Measurements from ENCODE around the gene TNFSF8. TPM values are rescaled to one million over a fixed set of nuclear protein-coding genes. Genes with fewer than 3 reads are reported as not detected.

Gene TNFSF8
- total and polyA plus RNA-seq, 7 donors = 0.07 to 1.6 (median 0.45) TPM

GRCh38 chr9:114856215-114856941 lies 74.0 kb downstream of the TNFSF8 start:
- H3K27me3 ChIP-seq (ENCODE audit: insufficient read depth in 3 of 3, low read length in 2 of 3) = peaks cover 0 to 8% (median 0%) of the 10 kb centered on the region in 3 donors
- no peak overlapping the region for H3K4me3 ChIP-seq
- DNase-seq (peak in 1 of 2 donors; percentile 44), ATAC-seq (no peak)
- no peaks in the 10 kb centered on the region for H3K36me3 ChIP-seq (ENCODE audit: insufficient read depth in 1 of 2, low read depth in 1 of 2)
- intact Hi-C loops (cut with DNase I) = no loop called here
- 63 to 68% (median 65%) methylated on average over 4 of the region's 4 CpGs for WGBS, 3 donors
- H3K27ac ChIP-seq = no peak overlapping the region
- H3K9me3 ChIP-seq = no peaks in the 10 kb centered on the region
- H3K4me1 ChIP-seq = no peaks in the 10 kb centered on the region
- TF ChIP-seq CTCF (IDR thresholded peaks at IDR 0.05) = no peak

- no peak for TF ChIP-seq CTCF (IDR thresholded peaks at IDR 0.05)
- ATAC-seq = no peak
- Histone ChIP-seq H3K27ac (no peak overlapping the region), H3K4me1 (no peaks in the 10 kb centered on the region), H3K36me3 (ENCODE audit: insufficient read depth in 1 of 2, low read depth in 1 of 2) (no peaks in the 10 kb centered on the region), H3K9me3 (no peaks in the 10 kb centered on the region), H3K27me3 (ENCODE audit: insufficient read depth in 3 of 3, low read length in 2 of 3) (peaks cover 0 to 8% (median 0%) of the 10 kb centered on the region in 3 donors), H3K4me3 (no peak overlapping the region)
- intact Hi-C loops (cut with DNase I) = no loop called here
- DNase-seq = no peak
- WGBS, 3 donors = 35 to 48% (median 35%) methylated on average over 2 of the region's 2 CpGs
Measured at GRCh38 chr9:114855488-114855887, 74.9 kb downstream of the TNFSF8 start.

GRCh38 chr9:114854736-114855355 lies 75.5 kb downstream of the TNFSF8 start:
- peaks cover 0 to 8% (median 0%) of the 10 kb centered on the region in 3 donors for H3K27me3 ChIP-seq (ENCODE audit: insufficient read depth in 3 of 3, low read length in 2 of 3)
- no peak overlapping the region for H3K4me3 ChIP-seq
- no peaks in the 10 kb centered on the region for H3K4me1 ChIP-seq
- H3K9me3 ChIP-seq = no peaks in the 10 kb centered on the region
- intact Hi-C loops (cut with DNase I) = no loop called here
- H3K27ac ChIP-seq = no peak overlapping the region
- ATAC-seq = no peak
- H3K36me3 ChIP-seq (ENCODE audit: insufficient read depth in 1 of 2, low read depth in 1 of 2) = no peaks in the 10 kb centered on the region
- no peak for TF ChIP-seq CTCF (IDR thresholded peaks at IDR 0.05)
- DNase-seq = no peak
- 74 to 81% (median 76%) methylated on average over 7 of the region's 7 CpGs for WGBS, 3 donors

GRCh38 chr9:114853071-114853855 lies 77.1 kb downstream of the TNFSF8 start:
- Histone ChIP-seq H3K27me3 (ENCODE audit: insufficient read depth in 3 of 3, low read length in 2 of 3) (no peaks in the 10 kb centered on the region), H3K9me3 (no peaks in the 10 kb centered on the region), H3K4me1 (no peaks in the 10 kb centered on the region), H3K36me3 (ENCODE audit: insufficient read depth in 1 of 2, low read depth in 1 of 2) (no peaks in the 10 kb centered on the region), H3K4me3 (no peak overlapping the region), H3K27ac (no peak overlapping the region)
- no peak for TF ChIP-seq CTCF (IDR thresholded peaks at IDR 0.05)
- 75 to 85% (median 81%) methylated on average over 3 of the region's 3 CpGs for WGBS, 3 donors
- DNase-seq (no peak), ATAC-seq (no peak)
- intact Hi-C loops (cut with DNase I) = no loop called here

All from psoas muscle (tissue), 8 donors.